GM12873 (cell line): Measurements from ENCODE around the gene TMEM125.
A peak's percentile ranks its signal among the peaks of the same experiment; 100 is the strongest.

Source experiments
- CTCF ChIP-seq: IDR thresholded peaks from 2 replicates; pipeline ENCODE4 v1.5.1; 2012; ENCODE audit warnings: low read depth, mild to moderate bottlenecking, moderate library complexity, low read length, control low read depth; ENCODE audit not compliant: insufficient read depth; ENCODE audit errors: missing control alignments

Gene TMEM125

GRCh38 chr1:43313771-43314170, 44.0 kb downstream of the TMEM125 start:
- no peak for TF ChIP-seq CTCF

- TF ChIP-seq CTCF: no peak
Observed at GRCh38 chr1:43314233-43314632, 44.5 kb downstream of the TMEM125 start.

GRCh38 chr1:43315481-43315880, 45.7 kb downstream of the TMEM125 start:
- TF ChIP-seq CTCF: no peak

- TF ChIP-seq CTCF: no peak
Observed at GRCh38 chr1:43315963-43316737, 46.4 kb downstream of the TMEM125 start.

GRCh38 chr1:43316738-43317520, 47.1 kb downstream of the TMEM125 start:
- TF ChIP-seq CTCF: peak; percentile 25

- no peak for TF ChIP-seq CTCF
Observed at GRCh38 chr1:43317817-43318471, 48.2 kb downstream of the TMEM125 start.

- no peak for TF ChIP-seq CTCF
Observed at GRCh38 chr1:43318831-43319230, 49.0 kb downstream of the TMEM125 start.
